Osteocyte (in vitro differentiated cells): ENCODE measurements around the gene STATH. TPM values are rescaled to one million over a fixed set of nuclear protein-coding genes. Genes with fewer than 3 reads are reported as not detected.
"Not testable (repeated sequence)": the region's sequence is repeated elsewhere in the genome, so short reads cannot be mapped to it uniquely, and the experiment has no call there.

Experiments
- DNase-seq: peaks from one replicate; pipeline ENCODE4 v3.0.0; 2021; ENCODE audit warnings: mixed read lengths; ENCODE audit not compliant: unreplicated experiment; ENCODE audit errors: extremely low spot score
- H3K27ac Mint-ChIP-seq: one replicate; pipeline ENCODE4 v1.8.0; 2021; ENCODE audit warnings: mild to moderate bottlenecking, mixed read lengths; ENCODE audit not compliant: unreplicated experiment
- H3K27me3 Mint-ChIP-seq: one replicate; pipeline ENCODE4 v1.8.0; 2021; ENCODE audit warnings: mixed read lengths; ENCODE audit not compliant: unreplicated experiment
- H3K36me3 Mint-ChIP-seq: one replicate; pipeline ENCODE4 v1.8.0; 2021; ENCODE audit warnings: mixed read lengths; ENCODE audit not compliant: unreplicated experiment
- H3K4me1 Mint-ChIP-seq: one replicate; pipeline ENCODE4 v1.8.0; 2021; ENCODE audit warnings: mixed read lengths; ENCODE audit not compliant: unreplicated experiment
- H3K4me3 Mint-ChIP-seq: one replicate; pipeline ENCODE4 v1.8.0; 2021; ENCODE audit warnings: mild to moderate bottlenecking, moderate library complexity, mixed read lengths; ENCODE audit not compliant: unreplicated experiment
- H3K9me3 Mint-ChIP-seq: one replicate; pipeline ENCODE4 v1.8.0; 2021; ENCODE audit warnings: mixed read lengths; ENCODE audit not compliant: unreplicated experiment
- CTCF ChIP-seq: fragments of 200-600 bp; sonication (generic); IDR thresholded peaks from 2 replicates; pipeline ENCODE4 v1.5.0; 2021; ENCODE audit warnings: antibody characterized with exemption, mild to moderate bottlenecking, moderate library complexity
- total RNA-seq: library from RNA; stranded (reverse); gene quantifications from 2 replicates; pipeline ENCODE4 v1.2.1, GENCODE V29; 2021

The STATH gene
- total RNA-seq, 1 donor from 2014 or later: not detected

- Mint-ChIP-seq H3K9me3 (no peaks in the 10 kb centered on the region), H3K27me3 (peaks cover 8% of the 10 kb centered on the region), H3K27ac (no peak overlapping the region), H3K4me3 (no peak overlapping the region), H3K36me3 (no peaks in the 10 kb centered on the region), H3K4me1 (no peaks in the 10 kb centered on the region)
- no peak for DNase-seq
- no peak for TF ChIP-seq CTCF
Measured at GRCh38 chr4:70023218-70023617, 27.5 kb downstream of the STATH start.

GRCh38 chr4:70027011-70027410 lies 31.2 kb downstream of the STATH start:
- Mint-ChIP-seq H3K4me1 (no peaks in the 10 kb centered on the region), H3K4me3 (no peak overlapping the region), H3K9me3 (no peaks in the 10 kb centered on the region), H3K27ac (no peak overlapping the region), H3K27me3 (peaks cover 8% of the 10 kb centered on the region), H3K36me3 (no peaks in the 10 kb centered on the region)
- no peak for TF ChIP-seq CTCF
- no peak for DNase-seq

GRCh38 chr4:70028159-70028558 lies 32.4 kb downstream of the STATH start, which contains the start of gene HTN3:
HTN3 (plus strand) TSS chr4:70028459; CDS start chr4:70030741, 2,282 bp downstream.
- DNase-seq, H3K27ac Mint-ChIP-seq, H3K36me3 Mint-ChIP-seq, H3K27me3 Mint-ChIP-seq, H3K4me1 Mint-ChIP-seq, H3K9me3 Mint-ChIP-seq, H3K4me3 Mint-ChIP-seq: not testable (repeated sequence)

GRCh38 chr4:70037559-70037958 lies 41.8 kb downstream of the STATH start:
- not testable (repeated sequence) for H3K4me3 Mint-ChIP-seq, H3K36me3 Mint-ChIP-seq, H3K9me3 Mint-ChIP-seq, DNase-seq, H3K27me3 Mint-ChIP-seq, H3K4me1 Mint-ChIP-seq, H3K27ac Mint-ChIP-seq

GRCh38 chr4:70039928-70040327 lies 44.2 kb downstream of the STATH start:
- not testable (repeated sequence) for H3K4me3 Mint-ChIP-seq, DNase-seq, H3K9me3 Mint-ChIP-seq

GRCh38 chr4:70041652-70042286 lies 46.0 kb downstream of the STATH start:
- peaks cover 5% of the 10 kb centered on the region for H3K9me3 Mint-ChIP-seq

More at GRCh38 chr4:70039928-70040327, 44.2 kb downstream of the STATH start:
- H3K36me3 Mint-ChIP-seq, H3K4me1 Mint-ChIP-seq, H3K27me3 Mint-ChIP-seq, H3K27ac Mint-ChIP-seq: not testable (repeated sequence)

GRCh38 chr4:70050138-70050537 lies 54.4 kb downstream of the STATH start, which contains the start of gene HTN1:
HTN1 (plus strand) TSS chr4:70050438; CDS start chr4:70053077, 2,639 bp downstream.
- H3K9me3 Mint-ChIP-seq, H3K27ac Mint-ChIP-seq, H3K36me3 Mint-ChIP-seq, H3K4me3 Mint-ChIP-seq, H3K27me3 Mint-ChIP-seq, H3K4me1 Mint-ChIP-seq, DNase-seq: not testable (repeated sequence)

More at GRCh38 chr4:70041652-70042286, 46.0 kb downstream of the STATH start:
- DNase-seq: no peak
- H3K36me3 Mint-ChIP-seq: no peaks in the 10 kb centered on the region
- H3K27me3 Mint-ChIP-seq: no peaks in the 10 kb centered on the region
- H3K27ac Mint-ChIP-seq: no peak overlapping the region
- no peak for TF ChIP-seq CTCF
- H3K4me3 Mint-ChIP-seq: no peak overlapping the region
- no peaks in the 10 kb centered on the region for H3K4me1 Mint-ChIP-seq

Other genes with a start within 250 kb of the STATH start
- 0.50 and 1.2 TPM in 2 replicates for gene SULT1B1, start 235.3 kb upstream of the STATH start, total RNA-seq
- 5.1 and 6.6 TPM in 2 replicates for gene SULT1E1, start 135.8 kb upstream of the STATH start, total RNA-seq
- gene CSN1S1, start 64.9 kb upstream of the STATH start, total RNA-seq: not detected in 2 replicates
- not detected in 2 replicates for gene CSN2, start 30.2 kb upstream of the STATH start, total RNA-seq
- not detected in 2 replicates for gene HTN3, start 32.5 kb downstream of the STATH start, total RNA-seq
- gene HTN1, start 54.5 kb downstream of the STATH start, total RNA-seq: not detected in 2 replicates
- not detected in 2 replicates for gene PRR27, start 158.3 kb downstream of the STATH start, total RNA-seq
- gene ODAM, start 199.8 kb downstream of the STATH start, total RNA-seq: not detected in 2 replicates
- not detected in 2 replicates for gene FDCSP, start 230.2 kb downstream of the STATH start, total RNA-seq
- not detected in 2 replicates for gene CSN3, start 246.6 kb downstream of the STATH start, total RNA-seq